LNCAP (cell line): ENCODE results near the gene ZBTB8OS.

Experiments
- CTCF ChIP-seq: fragments of 450-650 bp; IDR thresholded peaks from 2 replicates; pipeline ENCODE4 v1.5.1; 2017; ENCODE audit warnings: mild to moderate bottlenecking

The ZBTB8OS gene

DNA sequence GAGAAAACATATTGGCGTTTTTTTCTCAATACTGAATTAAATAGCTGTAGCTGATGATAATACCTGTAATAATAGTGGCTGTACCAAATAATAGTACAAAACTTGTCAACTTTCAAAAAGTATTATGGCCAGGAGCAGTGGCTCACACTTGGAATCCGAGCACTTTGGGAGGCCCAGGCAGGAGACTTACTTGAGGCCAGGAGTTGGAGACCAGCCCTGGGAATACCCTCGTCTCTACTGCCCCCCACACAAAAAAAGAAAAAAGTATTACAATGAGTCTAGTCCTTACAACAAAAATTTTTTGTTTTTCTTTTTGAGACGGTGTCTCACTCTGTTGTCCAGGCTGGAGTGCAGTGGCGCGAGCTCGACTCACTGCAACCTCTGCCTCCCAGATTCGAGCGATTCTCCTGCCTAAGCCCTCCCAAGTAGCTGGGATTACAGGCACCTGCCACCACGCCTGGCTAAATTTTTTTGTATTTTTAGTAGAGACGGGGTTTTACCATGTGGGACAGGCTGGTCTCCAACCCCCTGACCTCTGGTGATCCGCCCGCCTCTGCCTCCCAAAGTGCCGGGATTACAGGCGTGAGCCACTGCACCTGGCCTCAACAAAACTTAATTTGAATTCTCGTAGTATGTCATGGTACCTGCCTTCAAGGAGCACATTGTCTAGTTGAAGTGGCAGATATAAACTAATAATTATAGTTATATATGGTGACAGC is 2.1 kb upstream of the ZBTB8OS start:
- no peak for TF ChIP-seq CTCF

DNA sequence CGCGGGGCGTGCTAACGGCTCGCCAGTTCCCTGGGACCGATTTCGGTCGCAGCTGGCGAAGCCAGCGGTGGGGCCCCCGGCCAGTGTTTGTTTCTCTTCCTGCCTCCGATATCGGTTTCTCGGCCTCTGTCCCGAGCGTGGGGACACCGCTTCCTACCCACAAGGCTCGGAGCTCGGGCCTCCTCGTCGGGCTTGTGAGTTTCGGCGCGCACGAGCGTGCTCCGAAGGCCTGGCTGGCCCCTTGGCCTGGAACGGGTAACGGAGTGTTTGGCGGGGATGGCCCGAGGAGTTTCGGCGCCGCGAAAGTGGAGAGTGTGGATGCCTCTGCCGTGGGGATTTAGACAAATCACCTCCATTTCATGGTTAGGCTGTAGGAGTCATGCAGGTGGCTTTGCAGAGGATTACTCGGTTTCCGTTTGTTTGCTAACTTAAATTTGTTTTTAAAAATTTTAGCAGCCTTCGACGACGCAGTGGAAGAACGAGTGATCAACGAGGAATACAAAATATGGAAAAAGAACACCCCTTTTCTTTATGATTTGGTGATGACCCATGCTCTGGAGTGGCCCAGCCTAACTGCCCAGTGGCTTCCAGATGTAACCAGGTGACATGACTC is 1.2 kb upstream of the ZBTB8OS start:
- TF ChIP-seq CTCF = no peak

DNA sequence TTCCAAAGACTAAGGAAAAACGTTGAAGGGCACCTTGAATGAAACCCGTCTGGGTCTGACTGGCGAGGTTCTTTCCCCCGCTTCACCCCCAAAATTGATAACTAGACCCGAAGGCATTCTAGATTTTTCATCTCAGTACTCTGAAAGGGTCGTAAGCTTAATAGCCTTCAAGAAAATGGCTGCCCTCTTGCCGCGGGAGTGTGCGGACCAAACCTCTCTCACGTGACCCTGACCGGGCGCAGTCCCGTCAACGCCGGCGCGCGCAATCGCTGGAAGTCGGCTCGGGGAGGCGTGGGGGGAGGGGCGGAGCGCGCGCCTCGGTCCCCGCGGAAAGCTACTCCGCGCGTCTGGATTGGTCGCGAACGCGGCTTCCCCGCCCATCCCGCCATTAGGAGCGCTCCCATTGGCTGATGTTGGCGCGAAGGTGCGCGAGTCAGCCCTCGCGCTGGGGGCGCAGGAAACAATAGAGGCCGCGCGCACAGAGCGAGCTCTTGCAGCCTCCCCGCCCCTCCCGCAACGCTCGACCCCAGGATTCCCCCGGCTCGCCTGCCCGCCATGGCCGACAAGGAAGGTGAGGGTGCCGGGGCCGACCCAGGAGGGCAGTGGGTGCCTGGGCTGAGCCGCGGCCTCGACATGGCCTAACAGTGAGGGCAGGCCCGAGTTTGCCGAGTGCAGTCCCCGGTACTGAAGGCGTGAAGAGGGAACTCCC is 556 bp upstream of the ZBTB8OS start, which contains the start of gene RBBP4:
Gene RBBP4, plus strand, starts transcription at position 457 of the 709 bp plus-strand sequence. Its CDS starts 99 bp downstream, at position 556.
- TF ChIP-seq CTCF = no peak

DNA sequence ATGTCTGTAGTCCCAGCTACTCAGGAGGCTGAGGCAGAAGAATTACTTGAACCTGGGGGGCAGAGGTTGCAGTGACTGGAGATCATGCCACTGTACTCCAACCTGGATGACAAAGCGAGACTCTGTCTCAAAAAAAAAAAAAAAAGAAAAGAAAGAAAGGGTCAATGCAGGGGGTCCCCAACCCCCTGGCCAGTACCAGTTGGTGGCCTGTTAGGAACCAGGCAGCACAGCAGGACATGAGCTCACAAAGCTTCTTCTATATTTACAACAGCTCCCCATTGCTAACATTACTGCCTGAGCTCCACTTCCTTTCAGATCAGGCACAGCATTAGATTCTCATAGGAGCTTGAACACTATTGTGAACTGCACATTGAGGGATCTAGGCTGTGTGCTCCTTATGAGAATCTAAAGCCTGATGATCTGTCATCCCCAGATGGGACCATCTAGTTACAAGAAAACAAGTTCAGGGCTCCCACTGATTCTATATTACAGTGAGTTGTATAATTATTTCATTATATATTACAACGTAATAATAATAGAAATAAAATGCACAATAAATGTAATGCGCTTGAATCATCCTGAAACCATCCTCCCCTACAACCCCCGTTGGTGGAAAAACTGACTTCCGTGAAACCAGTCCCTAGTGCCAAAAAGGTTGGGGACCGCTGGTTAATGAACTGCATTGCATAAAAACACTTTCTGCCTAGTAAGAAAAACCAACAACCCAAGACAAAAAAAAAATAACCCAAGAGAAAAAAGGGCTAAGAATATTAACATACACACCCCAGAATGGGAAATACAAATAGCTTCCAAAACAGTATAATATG is 2.8 kb downstream of the ZBTB8OS start:
- TF ChIP-seq CTCF = no peak

DNA sequence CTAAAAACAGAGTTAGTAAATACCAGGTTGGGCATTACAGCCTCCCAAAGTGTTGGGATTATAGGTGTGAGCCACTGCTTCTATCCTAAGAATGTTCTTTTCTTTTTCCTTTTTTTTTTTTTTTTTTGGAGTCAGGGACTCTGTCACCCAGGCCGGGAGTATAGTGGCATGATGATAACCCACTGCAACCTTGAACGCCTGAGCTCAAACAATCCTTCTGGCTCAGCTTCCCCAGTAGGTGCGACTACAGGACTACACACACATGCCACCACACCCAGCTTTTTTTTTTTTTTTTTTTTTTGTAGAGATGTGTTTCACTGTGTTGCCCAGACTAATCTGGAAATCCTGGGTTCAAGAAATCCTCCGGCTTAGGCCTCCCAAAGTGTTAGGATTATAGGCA is 5.9 kb downstream of the ZBTB8OS start:
- TF ChIP-seq CTCF = no peak

DNA sequence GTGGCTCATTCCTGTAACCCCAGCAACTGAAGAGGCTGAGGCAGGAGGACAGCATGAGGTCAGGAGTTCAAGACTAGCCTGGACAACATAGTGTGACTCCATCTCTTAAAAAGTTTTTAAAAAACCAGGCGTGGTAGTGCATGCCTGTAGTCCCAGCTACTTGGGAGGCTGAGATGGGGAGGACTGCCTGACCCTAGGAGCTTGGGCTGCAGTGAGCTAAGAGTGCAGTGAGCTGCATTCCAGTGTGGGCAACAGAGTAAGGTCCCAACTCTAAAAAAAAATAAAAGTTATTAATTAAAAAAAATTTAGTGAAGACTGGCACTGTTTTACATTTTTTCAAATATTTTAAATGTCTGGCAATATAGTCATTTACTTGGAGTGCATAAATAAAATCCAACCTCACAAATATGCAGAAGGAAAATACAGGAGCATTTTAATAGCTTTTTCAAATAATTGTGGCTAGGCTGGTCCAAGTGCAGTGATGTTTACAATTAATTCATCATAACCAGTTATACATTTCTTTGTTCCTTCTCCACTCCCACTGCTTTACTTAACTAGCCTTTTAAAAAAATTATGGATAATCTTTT is 10.8 kb downstream of the ZBTB8OS start:
- TF ChIP-seq CTCF = no peak
